ENCODE results near the gene CCSAP.

The CCSAP gene, protein sequence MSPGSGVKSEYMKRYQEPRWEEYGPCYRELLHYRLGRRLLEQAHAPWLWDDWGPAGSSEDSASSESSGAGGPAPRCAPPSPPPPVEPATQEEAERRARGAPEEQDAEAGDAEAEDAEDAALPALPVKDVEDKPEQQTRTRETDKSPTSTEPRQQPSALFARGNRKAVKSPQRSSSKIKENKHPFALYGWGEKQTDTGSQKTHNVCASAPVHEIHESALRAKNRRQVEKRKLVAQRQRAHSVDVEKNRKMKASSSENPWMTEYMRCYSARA

DNA sequence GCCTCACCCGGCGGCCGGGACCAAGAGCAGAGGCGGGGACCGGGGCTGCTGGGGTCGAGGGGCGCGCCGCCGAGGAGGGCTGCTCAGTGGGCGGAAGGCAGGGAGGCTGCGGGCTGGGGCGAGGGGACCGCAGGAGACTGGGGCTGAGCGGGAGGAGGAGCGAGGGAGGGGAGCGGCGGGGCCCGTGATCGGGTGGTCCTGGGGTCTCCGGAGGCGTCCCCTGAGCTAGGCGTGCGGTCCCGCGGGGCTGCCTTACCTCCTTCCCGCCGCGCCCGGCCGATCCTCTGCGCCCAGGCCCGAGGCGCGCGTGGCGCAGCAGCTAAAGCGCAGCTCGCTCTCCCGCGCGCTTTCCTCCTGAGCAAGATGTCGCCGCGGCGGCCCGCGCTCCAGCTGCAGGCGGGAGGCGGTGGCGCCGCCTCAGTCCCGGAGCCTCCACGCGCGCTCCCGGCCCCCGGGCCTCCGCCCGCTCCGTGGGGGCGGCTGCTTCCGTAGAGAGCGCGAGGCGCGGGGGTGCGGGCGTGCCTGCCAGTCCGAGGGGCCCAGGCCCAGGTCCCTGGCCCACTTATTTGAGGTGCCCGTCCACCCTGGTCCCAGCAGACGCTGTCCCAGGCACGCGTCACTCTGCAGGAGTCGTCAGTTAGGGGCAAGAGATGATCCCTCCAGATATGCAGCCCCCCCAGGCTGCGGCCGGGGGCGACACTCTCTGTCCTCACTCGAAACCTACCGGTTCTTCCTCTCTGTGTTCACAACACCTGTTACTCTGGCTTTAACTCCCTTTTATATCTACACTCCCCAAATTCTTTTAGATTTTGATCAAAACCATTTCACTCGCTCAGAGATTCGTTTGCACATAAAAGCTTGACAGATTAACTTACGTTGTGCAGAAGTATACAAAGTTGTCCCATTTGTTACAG is at the start of gene CCSAP:
TSS of gene CCSAP (minus strand) at position 392 of the 914 bp plus-strand sequence. CDS start 582 bp downstream, outside the sequence.
- ChIA-PET POLR2A (interaction anchor here (0.5 to 1.4 kb wide), 5 partner anchors 12 to 192 kb away, joined by 3 to 6 read pairs (median 3); partner anchors contain the start of genes NUP133 and RAB4A), CTCF (interaction anchor here (0.7 to 1.5 kb wide), 3 partner anchors 29 to 165 kb away, joined by 3 to 5 read pairs (median 3); partner anchors contain the start of gene NUP133)
- Histone ChIP-seq H3K36me3 (ENCODE audit: control insufficient read depth in 2 of 2, insufficient read depth in 1 of 2, low read length in 2 of 2) (no peaks in the 10 kb centered on the region), H3K4me3 (ENCODE audit: low read depth, low read length) (peak within 1 kb of the TSS; percentile 72), H3K9me3 (ENCODE audit: control insufficient read depth, insufficient read depth, low read depth, low read length) (no peaks in the 10 kb centered on the region), H3K27ac (ENCODE audit: extremely low read depth, low read depth, low read length) (peak within 1 kb of the TSS; percentile 91), H3K4me1 (ENCODE audit: control insufficient read depth, insufficient read depth, low read length) (peaks cover 19% of the 10 kb centered on the region)
- TF ChIP-seq, protein P1, sequence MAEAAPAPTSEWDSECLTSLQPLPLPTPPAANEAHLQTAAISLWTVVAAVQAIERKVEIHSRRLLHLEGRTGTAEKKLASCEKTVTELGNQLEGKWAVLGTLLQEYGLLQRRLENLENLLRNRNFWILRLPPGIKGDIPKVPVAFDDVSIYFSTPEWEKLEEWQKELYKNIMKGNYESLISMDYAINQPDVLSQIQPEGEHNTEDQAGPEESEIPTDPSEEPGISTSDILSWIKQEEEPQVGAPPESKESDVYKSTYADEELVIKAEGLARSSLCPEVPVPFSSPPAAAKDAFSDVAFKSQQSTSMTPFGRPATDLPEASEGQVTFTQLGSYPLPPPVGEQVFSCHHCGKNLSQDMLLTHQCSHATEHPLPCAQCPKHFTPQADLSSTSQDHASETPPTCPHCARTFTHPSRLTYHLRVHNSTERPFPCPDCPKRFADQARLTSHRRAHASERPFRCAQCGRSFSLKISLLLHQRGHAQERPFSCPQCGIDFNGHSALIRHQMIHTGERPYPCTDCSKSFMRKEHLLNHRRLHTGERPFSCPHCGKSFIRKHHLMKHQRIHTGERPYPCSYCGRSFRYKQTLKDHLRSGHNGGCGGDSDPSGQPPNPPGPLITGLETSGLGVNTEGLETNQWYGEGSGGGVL (tag by site-specific recombination; IDR thresholded peaks at IDR 0.05), result peak; percentile 32; the same call in 1 of the 2 replicates
- peak; percentile 84; the same call in 1 of the 2 replicates for TF ChIP-seq ZBTB20 (tag by site-specific recombination; IDR thresholded peaks at IDR 0.05)
- TF ChIP-seq ZNF571 (tag by site-specific recombination; IDR thresholded peaks at IDR 0.05), result no peak
- TF ChIP-seq, protein P2, sequence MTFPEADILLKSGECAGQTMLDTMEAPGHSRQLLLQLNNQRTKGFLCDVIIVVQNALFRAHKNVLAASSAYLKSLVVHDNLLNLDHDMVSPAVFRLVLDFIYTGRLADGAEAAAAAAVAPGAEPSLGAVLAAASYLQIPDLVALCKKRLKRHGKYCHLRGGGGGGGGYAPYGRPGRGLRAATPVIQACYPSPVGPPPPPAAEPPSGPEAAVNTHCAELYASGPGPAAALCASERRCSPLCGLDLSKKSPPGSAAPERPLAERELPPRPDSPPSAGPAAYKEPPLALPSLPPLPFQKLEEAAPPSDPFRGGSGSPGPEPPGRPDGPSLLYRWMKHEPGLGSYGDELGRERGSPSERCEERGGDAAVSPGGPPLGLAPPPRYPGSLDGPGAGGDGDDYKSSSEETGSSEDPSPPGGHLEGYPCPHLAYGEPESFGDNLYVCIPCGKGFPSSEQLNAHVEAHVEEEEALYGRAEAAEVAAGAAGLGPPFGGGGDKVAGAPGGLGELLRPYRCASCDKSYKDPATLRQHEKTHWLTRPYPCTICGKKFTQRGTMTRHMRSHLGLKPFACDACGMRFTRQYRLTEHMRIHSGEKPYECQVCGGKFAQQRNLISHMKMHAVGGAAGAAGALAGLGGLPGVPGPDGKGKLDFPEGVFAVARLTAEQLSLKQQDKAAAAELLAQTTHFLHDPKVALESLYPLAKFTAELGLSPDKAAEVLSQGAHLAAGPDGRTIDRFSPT (tag by site-specific recombination; IDR thresholded peaks at IDR 0.05), result peak; percentile 74; the same call in 1 of the 2 replicates
- peak; percentile 65; the same call in 1 of the 2 replicates for TF ChIP-seq ZNF239 (tag by site-specific recombination; IDR thresholded peaks at IDR 0.05)
- no peak for TF ChIP-seq ZNF354C (tag by site-specific recombination; IDR thresholded peaks at IDR 0.05; ENCODE audit: borderline replicate concordance, low read depth)
- peak; percentile 4 for TF ChIP-seq ZNF510 (tag by site-specific recombination; IDR thresholded peaks at IDR 0.05; ENCODE audit: insufficient replicate concordance)
- peak; percentile 83 for TF ChIP-seq YY1 (tag by site-specific recombination; IDR thresholded peaks at IDR 0.05)
- no peak for TF ChIP-seq ZNF521 (tag by site-specific recombination; IDR thresholded peaks at IDR 0.05)
- TF ChIP-seq ZNF2 (tag by site-specific recombination; IDR thresholded peaks at IDR 0.05), result 0 out of 2 replicates have a peak, but pooled peaks have one; percentile 15
- TF ChIP-seq ZNF324 (tag by site-specific recombination; IDR thresholded peaks at IDR 0.05), result peak; percentile 73; the same call in 1 of the 2 replicates
- TF ChIP-seq ZNF174 (tag by site-specific recombination; IDR thresholded peaks at IDR 0.05), result no peak
- TF ChIP-seq, protein P3, sequence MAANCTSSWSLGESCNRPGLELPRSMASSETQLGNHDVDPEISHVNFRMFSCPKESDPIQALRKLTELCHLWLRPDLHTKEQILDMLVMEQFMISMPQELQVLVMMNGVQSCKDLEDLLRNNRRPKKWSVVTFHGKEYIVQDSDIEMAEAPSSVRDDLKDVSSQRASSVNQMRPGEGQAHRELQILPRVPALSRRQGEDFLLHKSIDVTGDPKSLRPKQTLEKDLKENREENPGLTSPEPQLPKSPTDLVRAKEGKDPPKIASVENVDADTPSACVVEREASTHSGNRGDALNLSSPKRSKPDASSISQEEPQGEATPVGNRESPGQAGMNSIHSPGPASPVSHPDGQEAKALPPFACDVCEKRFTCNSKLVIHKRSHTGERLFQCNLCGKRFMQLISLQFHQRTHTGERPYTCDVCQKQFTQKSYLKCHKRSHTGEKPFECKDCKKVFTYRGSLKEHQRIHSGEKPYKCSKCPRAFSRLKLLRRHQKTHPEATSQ (tag by site-specific recombination; IDR thresholded peaks at IDR 0.05), result peak; percentile 84
- TF ChIP-seq ZNF133 (tag by site-specific recombination; IDR thresholded peaks at IDR 0.05), result peak; percentile 37
- TF ChIP-seq, protein P4, sequence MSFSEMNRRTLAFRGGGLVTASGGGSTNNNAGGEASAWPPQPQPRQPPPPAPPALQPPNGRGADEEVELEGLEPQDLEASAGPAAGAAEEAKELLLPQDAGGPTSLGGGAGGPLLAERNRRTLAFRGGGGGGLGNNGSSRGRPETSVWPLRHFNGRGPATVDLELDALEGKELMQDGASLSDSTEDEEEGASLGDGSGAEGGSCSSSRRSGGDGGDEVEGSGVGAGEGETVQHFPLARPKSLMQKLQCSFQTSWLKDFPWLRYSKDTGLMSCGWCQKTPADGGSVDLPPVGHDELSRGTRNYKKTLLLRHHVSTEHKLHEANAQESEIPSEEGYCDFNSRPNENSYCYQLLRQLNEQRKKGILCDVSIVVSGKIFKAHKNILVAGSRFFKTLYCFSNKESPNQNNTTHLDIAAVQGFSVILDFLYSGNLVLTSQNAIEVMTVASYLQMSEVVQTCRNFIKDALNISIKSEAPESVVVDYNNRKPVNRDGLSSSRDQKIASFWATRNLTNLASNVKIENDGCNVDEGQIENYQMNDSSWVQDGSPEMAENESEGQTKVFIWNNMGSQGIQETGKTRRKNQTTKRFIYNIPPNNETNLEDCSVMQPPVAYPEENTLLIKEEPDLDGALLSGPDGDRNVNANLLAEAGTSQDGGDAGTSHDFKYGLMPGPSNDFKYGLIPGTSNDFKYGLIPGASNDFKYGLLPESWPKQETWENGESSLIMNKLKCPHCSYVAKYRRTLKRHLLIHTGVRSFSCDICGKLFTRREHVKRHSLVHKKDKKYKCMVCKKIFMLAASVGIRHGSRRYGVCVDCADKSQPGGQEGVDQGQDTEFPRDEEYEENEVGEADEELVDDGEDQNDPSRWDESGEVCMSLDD (tag by site-specific recombination; IDR thresholded peaks at IDR 0.05), result peak; percentile 67; the same call in 1 of the 2 replicates
- TF ChIP-seq, protein P5, sequence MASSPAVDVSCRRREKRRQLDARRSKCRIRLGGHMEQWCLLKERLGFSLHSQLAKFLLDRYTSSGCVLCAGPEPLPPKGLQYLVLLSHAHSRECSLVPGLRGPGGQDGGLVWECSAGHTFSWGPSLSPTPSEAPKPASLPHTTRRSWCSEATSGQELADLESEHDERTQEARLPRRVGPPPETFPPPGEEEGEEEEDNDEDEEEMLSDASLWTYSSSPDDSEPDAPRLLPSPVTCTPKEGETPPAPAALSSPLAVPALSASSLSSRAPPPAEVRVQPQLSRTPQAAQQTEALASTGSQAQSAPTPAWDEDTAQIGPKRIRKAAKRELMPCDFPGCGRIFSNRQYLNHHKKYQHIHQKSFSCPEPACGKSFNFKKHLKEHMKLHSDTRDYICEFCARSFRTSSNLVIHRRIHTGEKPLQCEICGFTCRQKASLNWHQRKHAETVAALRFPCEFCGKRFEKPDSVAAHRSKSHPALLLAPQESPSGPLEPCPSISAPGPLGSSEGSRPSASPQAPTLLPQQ (tag by site-specific recombination; IDR thresholded peaks at IDR 0.05), result peak; percentile 98
- TF ChIP-seq ZNF423 (tag by site-specific recombination; IDR thresholded peaks at IDR 0.05), result peak; percentile 22; the same call in 1 of the 2 replicates
- no peak for TF ChIP-seq ZNF121 (tag by site-specific recombination; IDR thresholded peaks at IDR 0.05)
- TF ChIP-seq, protein P6, sequence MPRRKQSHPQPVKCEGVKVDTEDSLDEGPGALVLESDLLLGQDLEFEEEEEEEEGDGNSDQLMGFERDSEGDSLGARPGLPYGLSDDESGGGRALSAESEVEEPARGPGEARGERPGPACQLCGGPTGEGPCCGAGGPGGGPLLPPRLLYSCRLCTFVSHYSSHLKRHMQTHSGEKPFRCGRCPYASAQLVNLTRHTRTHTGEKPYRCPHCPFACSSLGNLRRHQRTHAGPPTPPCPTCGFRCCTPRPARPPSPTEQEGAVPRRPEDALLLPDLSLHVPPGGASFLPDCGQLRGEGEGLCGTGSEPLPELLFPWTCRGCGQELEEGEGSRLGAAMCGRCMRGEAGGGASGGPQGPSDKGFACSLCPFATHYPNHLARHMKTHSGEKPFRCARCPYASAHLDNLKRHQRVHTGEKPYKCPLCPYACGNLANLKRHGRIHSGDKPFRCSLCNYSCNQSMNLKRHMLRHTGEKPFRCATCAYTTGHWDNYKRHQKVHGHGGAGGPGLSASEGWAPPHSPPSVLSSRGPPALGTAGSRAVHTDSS (tag by site-specific recombination; IDR thresholded peaks at IDR 0.05), result peak; percentile 27; the same call in 1 of the 2 replicates
- no peak for TF ChIP-seq BCL11A (tag by site-specific recombination; IDR thresholded peaks at IDR 0.05; ENCODE audit: low read depth)
- TF ChIP-seq ZNF843 (tag by site-specific recombination; IDR thresholded peaks at IDR 0.05), result peak; percentile 51
- TF ChIP-seq ZNF623 (tag by site-specific recombination; IDR thresholded peaks at IDR 0.05), result no peak
- peak; percentile 97 for TF ChIP-seq SCRT2 (tag by site-specific recombination; IDR thresholded peaks at IDR 0.05)
- peak; percentile 79; the same call in 1 of the 2 replicates for TF ChIP-seq SCRT1 (tag by site-specific recombination; IDR thresholded peaks at IDR 0.05; ENCODE audit: borderline replicate concordance)
